Measurements from ENCODE around the gene BHLHE40.

DNA sequence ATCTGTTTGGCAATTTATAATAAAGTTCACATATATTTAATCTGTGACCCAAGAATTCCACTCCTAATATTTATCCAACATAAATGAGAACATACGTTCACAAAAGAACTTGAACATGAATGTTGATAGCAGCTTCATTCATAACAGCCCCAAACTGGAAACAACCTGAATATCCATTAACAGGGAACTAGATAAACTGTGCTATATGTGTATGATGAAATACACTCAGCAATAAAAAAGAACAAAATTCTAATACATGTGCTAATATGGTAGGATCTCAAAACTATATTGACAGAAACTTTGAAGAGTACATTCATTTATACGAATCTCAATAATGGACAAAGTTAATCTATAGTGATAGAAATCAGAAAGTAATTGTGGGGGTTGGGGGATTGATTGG is 5.1 kb upstream of the BHLHE40 start:
- TF ChIP-seq ZSCAN30 (tag by site-specific recombination; IDR thresholded peaks at IDR 0.05), result no peak
- TF ChIP-seq, protein P1, sequence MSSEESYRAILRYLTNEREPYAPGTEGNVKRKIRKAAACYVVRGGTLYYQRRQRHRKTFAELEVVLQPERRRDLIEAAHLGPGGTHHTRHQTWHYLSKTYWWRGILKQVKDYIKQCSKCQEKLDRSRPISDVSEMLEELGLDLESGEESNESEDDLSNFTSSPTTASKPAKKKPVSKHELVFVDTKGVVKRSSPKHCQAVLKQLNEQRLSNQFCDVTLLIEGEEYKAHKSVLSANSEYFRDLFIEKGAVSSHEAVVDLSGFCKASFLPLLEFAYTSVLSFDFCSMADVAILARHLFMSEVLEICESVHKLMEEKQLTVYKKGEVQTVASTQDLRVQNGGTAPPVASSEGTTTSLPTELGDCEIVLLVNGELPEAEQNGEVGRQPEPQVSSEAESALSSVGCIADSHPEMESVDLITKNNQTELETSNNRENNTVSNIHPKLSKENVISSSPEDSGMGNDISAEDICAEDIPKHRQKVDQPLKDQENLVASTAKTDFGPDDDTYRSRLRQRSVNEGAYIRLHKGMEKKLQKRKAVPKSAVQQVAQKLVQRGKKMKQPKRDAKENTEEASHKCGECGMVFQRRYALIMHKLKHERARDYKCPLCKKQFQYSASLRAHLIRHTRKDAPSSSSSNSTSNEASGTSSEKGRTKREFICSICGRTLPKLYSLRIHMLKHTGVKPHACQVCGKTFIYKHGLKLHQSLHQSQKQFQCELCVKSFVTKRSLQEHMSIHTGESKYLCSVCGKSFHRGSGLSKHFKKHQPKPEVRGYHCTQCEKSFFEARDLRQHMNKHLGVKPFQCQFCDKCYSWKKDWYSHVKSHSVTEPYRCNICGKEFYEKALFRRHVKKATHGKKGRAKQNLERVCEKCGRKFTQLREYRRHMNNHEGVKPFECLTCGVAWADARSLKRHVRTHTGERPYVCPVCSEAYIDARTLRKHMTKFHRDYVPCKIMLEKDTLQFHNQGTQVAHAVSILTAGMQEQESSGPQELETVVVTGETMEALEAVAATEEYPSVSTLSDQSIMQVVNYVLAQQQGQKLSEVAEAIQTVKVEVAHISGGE (tag by site-specific recombination; conservative IDR thresholded peaks at IDR 0.05; ENCODE audit: low read depth), result no peak
- TF ChIP-seq, protein P2, sequence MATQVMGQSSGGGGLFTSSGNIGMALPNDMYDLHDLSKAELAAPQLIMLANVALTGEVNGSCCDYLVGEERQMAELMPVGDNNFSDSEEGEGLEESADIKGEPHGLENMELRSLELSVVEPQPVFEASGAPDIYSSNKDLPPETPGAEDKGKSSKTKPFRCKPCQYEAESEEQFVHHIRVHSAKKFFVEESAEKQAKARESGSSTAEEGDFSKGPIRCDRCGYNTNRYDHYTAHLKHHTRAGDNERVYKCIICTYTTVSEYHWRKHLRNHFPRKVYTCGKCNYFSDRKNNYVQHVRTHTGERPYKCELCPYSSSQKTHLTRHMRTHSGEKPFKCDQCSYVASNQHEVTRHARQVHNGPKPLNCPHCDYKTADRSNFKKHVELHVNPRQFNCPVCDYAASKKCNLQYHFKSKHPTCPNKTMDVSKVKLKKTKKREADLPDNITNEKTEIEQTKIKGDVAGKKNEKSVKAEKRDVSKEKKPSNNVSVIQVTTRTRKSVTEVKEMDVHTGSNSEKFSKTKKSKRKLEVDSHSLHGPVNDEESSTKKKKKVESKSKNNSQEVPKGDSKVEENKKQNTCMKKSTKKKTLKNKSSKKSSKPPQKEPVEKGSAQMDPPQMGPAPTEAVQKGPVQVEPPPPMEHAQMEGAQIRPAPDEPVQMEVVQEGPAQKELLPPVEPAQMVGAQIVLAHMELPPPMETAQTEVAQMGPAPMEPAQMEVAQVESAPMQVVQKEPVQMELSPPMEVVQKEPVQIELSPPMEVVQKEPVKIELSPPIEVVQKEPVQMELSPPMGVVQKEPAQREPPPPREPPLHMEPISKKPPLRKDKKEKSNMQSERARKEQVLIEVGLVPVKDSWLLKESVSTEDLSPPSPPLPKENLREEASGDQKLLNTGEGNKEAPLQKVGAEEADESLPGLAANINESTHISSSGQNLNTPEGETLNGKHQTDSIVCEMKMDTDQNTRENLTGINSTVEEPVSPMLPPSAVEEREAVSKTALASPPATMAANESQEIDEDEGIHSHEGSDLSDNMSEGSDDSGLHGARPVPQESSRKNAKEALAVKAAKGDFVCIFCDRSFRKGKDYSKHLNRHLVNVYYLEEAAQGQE (tag by site-specific recombination; IDR thresholded peaks at IDR 0.05), result no peak
- TF ChIP-seq, protein P3, sequence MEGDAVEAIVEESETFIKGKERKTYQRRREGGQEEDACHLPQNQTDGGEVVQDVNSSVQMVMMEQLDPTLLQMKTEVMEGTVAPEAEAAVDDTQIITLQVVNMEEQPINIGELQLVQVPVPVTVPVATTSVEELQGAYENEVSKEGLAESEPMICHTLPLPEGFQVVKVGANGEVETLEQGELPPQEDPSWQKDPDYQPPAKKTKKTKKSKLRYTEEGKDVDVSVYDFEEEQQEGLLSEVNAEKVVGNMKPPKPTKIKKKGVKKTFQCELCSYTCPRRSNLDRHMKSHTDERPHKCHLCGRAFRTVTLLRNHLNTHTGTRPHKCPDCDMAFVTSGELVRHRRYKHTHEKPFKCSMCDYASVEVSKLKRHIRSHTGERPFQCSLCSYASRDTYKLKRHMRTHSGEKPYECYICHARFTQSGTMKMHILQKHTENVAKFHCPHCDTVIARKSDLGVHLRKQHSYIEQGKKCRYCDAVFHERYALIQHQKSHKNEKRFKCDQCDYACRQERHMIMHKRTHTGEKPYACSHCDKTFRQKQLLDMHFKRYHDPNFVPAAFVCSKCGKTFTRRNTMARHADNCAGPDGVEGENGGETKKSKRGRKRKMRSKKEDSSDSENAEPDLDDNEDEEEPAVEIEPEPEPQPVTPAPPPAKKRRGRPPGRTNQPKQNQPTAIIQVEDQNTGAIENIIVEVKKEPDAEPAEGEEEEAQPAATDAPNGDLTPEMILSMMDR (tag by site-specific recombination; IDR thresholded peaks at IDR 0.05), result no peak
- TF ChIP-seq, protein P4, sequence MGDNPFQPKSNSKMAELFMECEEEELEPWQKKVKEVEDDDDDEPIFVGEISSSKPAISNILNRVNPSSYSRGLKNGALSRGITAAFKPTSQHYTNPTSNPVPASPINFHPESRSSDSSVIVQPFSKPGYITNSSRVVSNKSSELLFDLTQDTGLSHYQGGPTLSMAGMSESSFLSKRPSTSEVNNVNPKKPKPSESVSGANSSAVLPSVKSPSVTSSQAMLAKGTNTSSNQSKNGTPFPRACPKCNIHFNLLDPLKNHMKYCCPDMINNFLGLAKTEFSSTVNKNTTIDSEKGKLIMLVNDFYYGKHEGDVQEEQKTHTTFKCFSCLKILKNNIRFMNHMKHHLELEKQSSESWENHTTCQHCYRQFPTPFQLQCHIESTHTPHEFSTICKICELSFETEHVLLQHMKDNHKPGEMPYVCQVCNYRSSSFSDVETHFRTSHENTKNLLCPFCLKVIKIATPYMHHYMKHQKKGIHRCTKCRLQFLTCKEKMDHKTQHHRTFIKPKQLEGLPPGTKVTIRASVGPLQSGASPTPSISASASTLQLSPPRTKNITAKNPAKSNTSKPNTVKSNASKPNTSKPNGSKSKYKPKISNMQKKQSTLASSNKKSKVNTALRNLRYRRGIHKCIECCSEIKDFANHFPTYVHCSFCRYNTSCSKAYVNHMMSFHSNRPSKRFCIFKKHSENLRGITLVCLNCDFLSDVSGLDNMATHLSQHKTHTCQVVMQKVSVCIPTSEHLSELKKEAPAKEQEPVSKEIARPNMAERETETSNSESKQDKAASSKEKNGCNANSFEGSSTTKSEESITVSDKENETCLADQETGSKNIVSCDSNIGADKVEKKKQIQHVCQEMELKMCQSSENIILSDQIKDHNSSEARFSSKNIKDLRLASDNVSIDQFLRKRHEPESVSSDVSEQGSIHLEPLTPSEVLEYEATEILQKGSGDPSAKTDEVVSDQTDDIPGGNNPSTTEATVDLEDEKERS (tag by site-specific recombination; IDR thresholded peaks at IDR 0.05), result no peak
- TF ChIP-seq ZNF544 (tag by site-specific recombination; IDR thresholded peaks at IDR 0.05), result no peak
- no peak for TF ChIP-seq ZNF560 (tag by site-specific recombination; IDR thresholded peaks at IDR 0.05; ENCODE audit: borderline replicate concordance)
- no peak for TF ChIP-seq ZNF747 (tag by site-specific recombination; IDR thresholded peaks at IDR 0.05)
- no peak for TF ChIP-seq BCL11A (tag by site-specific recombination; IDR thresholded peaks at IDR 0.05; ENCODE audit: low read depth)
- no peak for TF ChIP-seq ZNF10 (tag by site-specific recombination; IDR thresholded peaks at IDR 0.05)
- no peak for TF ChIP-seq ZNF776 (tag by site-specific recombination; IDR thresholded peaks at IDR 0.05; ENCODE audit: borderline replicate concordance)

Data from HEK293 (cell line).